SK-N-SH treated with all-trans-retinoic acid at 6 μM for 48 hours (cell line): ENCODE data around the gene CRACR2B.

Source experiments
- ATAC-seq: fragments of 200-7000 bp; cut with Tn5 transposase; 3 replicates; pipeline ENCODE4 v1.9.1; 2020; ENCODE audit warnings: mild to moderate bottlenecking, moderate library complexity
- ARNTL ChIP-seq: fragments of 450-650 bp; formaldehyde crosslinking; IDR thresholded peaks from 2 replicates; pipeline ENCODE4 v1.5.0; 2020; ENCODE audit warnings: low read depth, mild to moderate bottlenecking, moderate library complexity, borderline replicate concordance
- CSDC2 ChIP-seq: fragments of 250-450 bp; sonication (Bioruptor Pico); IDR thresholded peaks from 2 replicates; pipeline ENCODE4 v1.5.0; 2020; ENCODE audit warnings: mild to moderate bottlenecking, moderate library complexity
- ESRRG ChIP-seq: fragments of 250-450 bp; sonication (Bioruptor Pico); IDR thresholded peaks from 2 replicates; pipeline ENCODE4 v1.6.1; 2021; ENCODE audit warnings: mild to moderate bottlenecking
- ISL1 ChIP-seq: fragments of 250-450 bp; sonication (Bioruptor Pico); IDR thresholded peaks from 2 replicates; pipeline ENCODE4 v2.1.2; 2022; ENCODE audit warnings: mild to moderate bottlenecking, moderate library complexity
- OSR1 ChIP-seq: fragments of 250-450 bp; sonication (Bioruptor Pico); IDR thresholded peaks from 2 replicates; pipeline ENCODE4 v1.8.0; 2022; ENCODE audit warnings: moderate library complexity, mild to moderate bottlenecking, inconsistent platforms
- PATZ1 ChIP-seq: fragments of 250-450 bp; sonication (Bioruptor Pico); IDR thresholded peaks from 2 replicates; pipeline ENCODE4 v1.8.0; 2020; ENCODE audit warnings: mild to moderate bottlenecking, moderate library complexity, borderline replicate concordance
- POU6F1 ChIP-seq: fragments of 250-450 bp; sonication (Bioruptor Pico); IDR thresholded peaks from 2 replicates; pipeline ENCODE4 v1.8.0; 2021; ENCODE audit warnings: low read depth, mild to moderate bottlenecking, moderate library complexity, borderline replicate concordance
- PPARA ChIP-seq: fragments of 250-450 bp; sonication (Bioruptor Pico); IDR thresholded peaks from 2 replicates; pipeline ENCODE4 v1.5.0; 2020; ENCODE audit warnings: mild to moderate bottlenecking, borderline replicate concordance
- RARB ChIP-seq: fragments of 250-450 bp; sonication (Bioruptor Pico); IDR thresholded peaks from 2 replicates; pipeline ENCODE4 v1.8.0; 2021; ENCODE audit warnings: mild to moderate bottlenecking, moderate library complexity
- SNAI2 ChIP-seq: fragments of 250-450 bp; sonication (Bioruptor Pico); IDR thresholded peaks from 2 replicates; pipeline ENCODE4 v1.5.0; 2020; ENCODE audit warnings: mild to moderate bottlenecking, moderate library complexity
- TCF4 ChIP-seq: fragments of 250-450 bp; sonication (Bioruptor Pico); IDR thresholded peaks from 2 replicates; pipeline ENCODE4 v1.8.0; 2021; ENCODE audit warnings: mild to moderate bottlenecking, moderate library complexity, borderline replicate concordance
- TOX ChIP-seq: fragments of 250-450 bp; sonication (Bioruptor Pico); IDR thresholded peaks from 2 replicates; pipeline ENCODE4 v1.8.0; 2021; ENCODE audit warnings: mild to moderate bottlenecking, moderate library complexity, borderline replicate concordance
- ZC3H10 ChIP-seq: fragments of 250-450 bp; sonication (Bioruptor Pico); IDR thresholded peaks from 2 replicates; pipeline ENCODE4 v1.5.1; 2021; ENCODE audit warnings: mild to moderate bottlenecking, moderate library complexity
- ZFP3 ChIP-seq: fragments of 250-450 bp; sonication (Bioruptor Pico); IDR thresholded peaks from 2 replicates; pipeline ENCODE4 v1.5.0; 2020; ENCODE audit warnings: mild to moderate bottlenecking, moderate library complexity
- ZFP30 ChIP-seq: fragments of 450-650 bp; formaldehyde crosslinking; IDR thresholded peaks from 2 replicates; pipeline ENCODE4 v1.5.0; 2022; ENCODE audit warnings: mild to moderate bottlenecking, moderate library complexity
- ZNF565 ChIP-seq: fragments of 450-650 bp; formaldehyde crosslinking; conservative IDR thresholded peaks from 2 replicates; pipeline ENCODE4 v1.5.0; 2020; ENCODE audit warnings: low read depth, mild to moderate bottlenecking, moderate library complexity
- ZNF70 ChIP-seq: fragments of 450-650 bp; formaldehyde crosslinking; IDR thresholded peaks from 2 replicates; pipeline ENCODE4 v1.5.0; 2020; ENCODE audit warnings: mild to moderate bottlenecking, moderate library complexity
- ZNF8 ChIP-seq: fragments of 450-650 bp; formaldehyde crosslinking; IDR thresholded peaks from 2 replicates; pipeline ENCODE4 v1.5.0; 2020; ENCODE audit warnings: mild to moderate bottlenecking, moderate library complexity
- TF ChIP-seq, protein P1 (sequence below): fragments of 250-450 bp; sonication (Bioruptor Pico); IDR thresholded peaks from 2 replicates; pipeline ENCODE4 v1.5.1; 2021; ENCODE audit warnings: mild to moderate bottlenecking, moderate library complexity
- TF ChIP-seq, protein P2 (sequence below): fragments of 250-450 bp; sonication (Bioruptor Pico); IDR thresholded peaks from 2 replicates; pipeline ENCODE4 v1.5.1; 2020; ENCODE audit warnings: low read depth, mild to moderate bottlenecking, moderate library complexity
- TF ChIP-seq, protein P3 (sequence below): fragments of 250-450 bp; sonication (Bioruptor Pico); IDR thresholded peaks from 2 replicates; pipeline ENCODE4 v1.5.0; 2020; ENCODE audit warnings: mild to moderate bottlenecking, moderate library complexity

CRACR2B gene

GRCh38 chr11:868394-868793, 40.7 kb downstream of the CRACR2B start:
- TF ChIP-seq POU6F1 = no peak
- TF ChIP-seq, protein P1, sequence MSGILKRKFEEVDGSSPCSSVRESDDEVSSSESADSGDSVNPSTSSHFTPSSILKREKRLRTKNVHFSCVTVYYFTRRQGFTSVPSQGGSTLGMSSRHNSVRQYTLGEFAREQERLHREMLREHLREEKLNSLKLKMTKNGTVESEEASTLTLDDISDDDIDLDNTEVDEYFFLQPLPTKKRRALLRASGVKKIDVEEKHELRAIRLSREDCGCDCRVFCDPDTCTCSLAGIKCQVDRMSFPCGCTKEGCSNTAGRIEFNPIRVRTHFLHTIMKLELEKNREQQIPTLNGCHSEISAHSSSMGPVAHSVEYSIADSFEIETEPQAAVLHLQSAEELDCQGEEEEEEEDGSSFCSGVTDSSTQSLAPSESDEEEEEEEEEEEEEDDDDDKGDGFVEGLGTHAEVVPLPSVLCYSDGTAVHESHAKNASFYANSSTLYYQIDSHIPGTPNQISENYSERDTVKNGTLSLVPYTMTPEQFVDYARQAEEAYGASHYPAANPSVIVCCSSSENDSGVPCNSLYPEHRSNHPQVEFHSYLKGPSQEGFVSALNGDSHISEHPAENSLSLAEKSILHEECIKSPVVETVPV (CRISPR knock-in tag) = no peak
- no peak for TF ChIP-seq ZNF70 (CRISPR knock-in tag)
- TF ChIP-seq, protein P2, sequence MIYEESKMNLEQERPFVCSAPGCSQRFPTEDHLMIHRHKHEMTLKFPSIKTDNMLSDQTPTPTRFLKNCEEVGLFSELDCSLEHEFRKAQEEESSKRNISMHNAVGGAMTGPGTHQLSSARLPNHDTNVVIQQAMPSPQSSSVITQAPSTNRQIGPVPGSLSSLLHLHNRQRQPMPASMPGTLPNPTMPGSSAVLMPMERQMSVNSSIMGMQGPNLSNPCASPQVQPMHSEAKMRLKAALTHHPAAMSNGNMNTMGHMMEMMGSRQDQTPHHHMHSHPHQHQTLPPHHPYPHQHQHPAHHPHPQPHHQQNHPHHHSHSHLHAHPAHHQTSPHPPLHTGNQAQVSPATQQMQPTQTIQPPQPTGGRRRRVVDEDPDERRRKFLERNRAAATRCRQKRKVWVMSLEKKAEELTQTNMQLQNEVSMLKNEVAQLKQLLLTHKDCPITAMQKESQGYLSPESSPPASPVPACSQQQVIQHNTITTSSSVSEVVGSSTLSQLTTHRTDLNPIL (CRISPR knock-in tag) = no peak
- TF ChIP-seq ZNF565 (CRISPR knock-in tag) = no peak
- TF ChIP-seq TOX (CRISPR knock-in tag) = no peak
- TF ChIP-seq ZFP3 (CRISPR knock-in tag) = no peak
- no peak for TF ChIP-seq ESRRG (CRISPR knock-in tag)
- TF ChIP-seq OSR1 (CRISPR knock-in tag) = no peak
- TF ChIP-seq PATZ1 (CRISPR knock-in tag) = no peak
- TF ChIP-seq PPARA (CRISPR knock-in tag) = no peak
- TF ChIP-seq ZC3H10 (CRISPR knock-in tag) = no peak
- no peak for TF ChIP-seq ISL1 (CRISPR knock-in tag)
- TF ChIP-seq, protein P3, sequence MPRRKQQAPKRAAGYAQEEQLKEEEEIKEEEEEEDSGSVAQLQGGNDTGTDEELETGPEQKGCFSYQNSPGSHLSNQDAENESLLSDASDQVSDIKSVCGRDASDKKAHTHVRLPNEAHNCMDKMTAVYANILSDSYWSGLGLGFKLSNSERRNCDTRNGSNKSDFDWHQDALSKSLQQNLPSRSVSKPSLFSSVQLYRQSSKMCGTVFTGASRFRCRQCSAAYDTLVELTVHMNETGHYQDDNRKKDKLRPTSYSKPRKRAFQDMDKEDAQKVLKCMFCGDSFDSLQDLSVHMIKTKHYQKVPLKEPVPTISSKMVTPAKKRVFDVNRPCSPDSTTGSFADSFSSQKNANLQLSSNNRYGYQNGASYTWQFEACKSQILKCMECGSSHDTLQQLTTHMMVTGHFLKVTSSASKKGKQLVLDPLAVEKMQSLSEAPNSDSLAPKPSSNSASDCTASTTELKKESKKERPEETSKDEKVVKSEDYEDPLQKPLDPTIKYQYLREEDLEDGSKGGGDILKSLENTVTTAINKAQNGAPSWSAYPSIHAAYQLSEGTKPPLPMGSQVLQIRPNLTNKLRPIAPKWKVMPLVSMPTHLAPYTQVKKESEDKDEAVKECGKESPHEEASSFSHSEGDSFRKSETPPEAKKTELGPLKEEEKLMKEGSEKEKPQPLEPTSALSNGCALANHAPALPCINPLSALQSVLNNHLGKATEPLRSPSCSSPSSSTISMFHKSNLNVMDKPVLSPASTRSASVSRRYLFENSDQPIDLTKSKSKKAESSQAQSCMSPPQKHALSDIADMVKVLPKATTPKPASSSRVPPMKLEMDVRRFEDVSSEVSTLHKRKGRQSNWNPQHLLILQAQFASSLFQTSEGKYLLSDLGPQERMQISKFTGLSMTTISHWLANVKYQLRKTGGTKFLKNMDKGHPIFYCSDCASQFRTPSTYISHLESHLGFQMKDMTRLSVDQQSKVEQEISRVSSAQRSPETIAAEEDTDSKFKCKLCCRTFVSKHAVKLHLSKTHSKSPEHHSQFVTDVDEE (CRISPR knock-in tag) = no peak
- no peak for TF ChIP-seq SNAI2
- no peak for TF ChIP-seq ZFP30 (CRISPR knock-in tag)
- no peak for ATAC-seq

DNA sequence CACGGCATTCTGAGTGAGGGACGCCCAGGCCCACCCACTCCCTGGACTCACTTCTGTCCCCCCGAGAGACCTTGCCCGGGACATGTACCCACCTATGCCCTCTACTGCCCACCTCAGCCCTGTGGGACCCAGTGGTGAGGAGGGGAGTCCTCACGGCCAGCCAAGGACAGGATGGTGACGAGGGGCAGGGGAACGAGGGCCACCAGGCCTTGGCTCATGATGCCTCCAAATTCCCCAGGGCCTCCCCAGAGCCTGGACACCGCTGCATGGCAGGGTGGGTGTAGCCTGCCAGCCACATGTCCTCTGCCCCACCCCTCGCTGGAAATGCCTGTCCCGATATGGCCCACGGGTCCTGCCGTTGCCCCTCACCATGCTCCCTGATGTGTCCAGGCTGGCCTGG, 41.1 kb downstream of the CRACR2B start:
- ATAC-seq = no peak
- TF ChIP-seq RARB (no peak), ZFP30 (CRISPR knock-in tag) (no peak), ARNTL (CRISPR knock-in tag) (no peak), OSR1 (CRISPR knock-in tag) (no peak), ZNF8 (CRISPR knock-in tag) (no peak), CSDC2 (CRISPR knock-in tag) (no peak), SNAI2 (no peak), ISL1 (CRISPR knock-in tag) (no peak), TCF4 (CRISPR knock-in tag) (no peak)
- TF ChIP-seq, protein P1 (CRISPR knock-in tag) = no peak
- TF ChIP-seq, all 23 proteins: peak for 0
